HG02610 (cell line): ENCODE measurements around the gene NBEA.
"Not testable (repeated sequence)": the region's sequence is repeated elsewhere in the genome, so short reads cannot be mapped to it uniquely, and the experiment has no call there.

Experiments
- ATAC-seq: cut with Tn5 transposase; IDR thresholded peaks from one replicate; pipeline ENCODE4 v1.9.1; 2021; ENCODE audit warnings: mild to moderate bottlenecking, moderate library complexity; ENCODE audit not compliant: unreplicated experiment

NBEA gene

GRCh38 chr13:35378939-35379338 lies 436.9 kb downstream of the NBEA start:
- no peak for ATAC-seq

GRCh38 chr13:35379663-35380062 lies 437.6 kb downstream of the NBEA start:
- no peak for ATAC-seq

GRCh38 chr13:35387682-35388250 lies 445.7 kb downstream of the NBEA start:
- ATAC-seq = no peak

GRCh38 chr13:35388441-35389355 lies 446.6 kb downstream of the NBEA start:
- ATAC-seq = no peak

- no peak for ATAC-seq
Measured at GRCh38 chr13:35389535-35389934, 447.5 kb downstream of the NBEA start.

- ATAC-seq = no peak
Measured at GRCh38 chr13:35392768-35393167, 450.7 kb downstream of the NBEA start.

GRCh38 chr13:35393886-35394285 lies 451.8 kb downstream of the NBEA start:
- ATAC-seq = no peak

GRCh38 chr13:35408285-35408684 lies 466.2 kb downstream of the NBEA start:
- not testable (repeated sequence) for ATAC-seq

- no peak for ATAC-seq
Measured at GRCh38 chr13:35411059-35411744, 469.1 kb downstream of the NBEA start.

GRCh38 chr13:35448465-35448864 lies 506.4 kb downstream of the NBEA start:
- ATAC-seq = no peak

GRCh38 chr13:35449821-35450220 lies 507.8 kb downstream of the NBEA start:
- ATAC-seq = no peak

- no peak for ATAC-seq
Measured at GRCh38 chr13:35455022-35455421, 513.0 kb downstream of the NBEA start.

- no peak for ATAC-seq
Measured at GRCh38 chr13:35457258-35457657, 515.2 kb downstream of the NBEA start.

GRCh38 chr13:35460061-35460460 lies 518.0 kb downstream of the NBEA start:
- ATAC-seq = no peak

- no peak for ATAC-seq
Measured at GRCh38 chr13:35465371-35465770, 523.3 kb downstream of the NBEA start.

GRCh38 chr13:35468195-35468594 lies 526.1 kb downstream of the NBEA start:
- ATAC-seq = no peak

- ATAC-seq = no peak
Measured at GRCh38 chr13:35469806-35470525, 527.9 kb downstream of the NBEA start.

GRCh38 chr13:35470671-35471661 lies 528.9 kb downstream of the NBEA start:
- ATAC-seq = no peak

GRCh38 chr13:35471706-35472322 lies 529.7 kb downstream of the NBEA start:
- ATAC-seq = no peak
